Cortex of kidney (tissue), 1 donor: ENCODE results near the gene NCLN.
"Not testable (repeated sequence)": the region's sequence is repeated elsewhere in the genome, so short reads cannot be mapped to it uniquely, and the experiment has no call there.

Experiments
- DNase-seq: peaks from one replicate; lab custom pipeline; 2025; lab: John Stamatoyannopoulos, UW

Gene NCLN, protein sequence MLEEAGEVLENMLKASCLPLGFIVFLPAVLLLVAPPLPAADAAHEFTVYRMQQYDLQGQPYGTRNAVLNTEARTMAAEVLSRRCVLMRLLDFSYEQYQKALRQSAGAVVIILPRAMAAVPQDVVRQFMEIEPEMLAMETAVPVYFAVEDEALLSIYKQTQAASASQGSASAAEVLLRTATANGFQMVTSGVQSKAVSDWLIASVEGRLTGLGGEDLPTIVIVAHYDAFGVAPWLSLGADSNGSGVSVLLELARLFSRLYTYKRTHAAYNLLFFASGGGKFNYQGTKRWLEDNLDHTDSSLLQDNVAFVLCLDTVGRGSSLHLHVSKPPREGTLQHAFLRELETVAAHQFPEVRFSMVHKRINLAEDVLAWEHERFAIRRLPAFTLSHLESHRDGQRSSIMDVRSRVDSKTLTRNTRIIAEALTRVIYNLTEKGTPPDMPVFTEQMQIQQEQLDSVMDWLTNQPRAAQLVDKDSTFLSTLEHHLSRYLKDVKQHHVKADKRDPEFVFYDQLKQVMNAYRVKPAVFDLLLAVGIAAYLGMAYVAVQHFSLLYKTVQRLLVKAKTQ

GRCh38 chr19:3185461-3186159 lies at the start of gene NCLN:
TSS of gene NCLN (plus strand) at chr19:3185930. CDS start at chr19:3186031, 101 bp downstream.
- no peak for DNase-seq

DNA sequence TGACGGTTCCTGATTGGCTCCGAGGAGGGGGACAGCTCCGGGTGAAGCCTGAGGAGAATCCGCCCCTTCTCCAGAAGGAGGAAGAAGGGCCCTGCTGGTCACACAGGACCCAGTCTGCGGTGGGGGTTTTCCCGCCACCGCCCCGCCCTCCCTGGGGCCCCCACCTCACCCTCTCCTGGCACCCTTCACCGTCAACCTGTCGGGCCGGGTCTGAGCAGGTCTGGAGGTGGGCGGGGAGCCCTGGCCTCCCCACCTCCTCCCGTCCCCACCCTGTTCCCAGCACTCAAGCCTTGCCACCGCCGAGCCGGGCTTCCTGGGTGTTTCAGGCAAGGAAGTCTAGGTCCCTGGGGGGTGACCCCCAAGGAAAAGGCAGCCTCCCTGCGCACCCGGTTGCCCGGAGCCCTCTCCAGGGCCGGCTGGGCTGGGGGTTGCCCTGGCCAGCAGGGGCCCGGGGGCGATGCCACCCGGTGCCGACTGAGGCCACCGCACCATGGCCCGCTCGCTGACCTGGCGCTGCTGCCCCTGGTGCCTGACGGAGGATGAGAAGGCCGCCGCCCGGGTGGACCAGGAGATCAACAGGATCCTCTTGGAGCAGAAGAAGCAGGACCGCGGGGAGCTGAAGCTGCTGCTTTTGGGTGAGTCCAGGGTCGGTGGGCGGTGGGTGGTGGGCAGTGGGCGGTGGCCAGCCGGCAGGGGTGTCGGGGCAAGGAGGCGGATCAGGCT lies 49.6 kb upstream of the NCLN start, which contains the start of gene GNA15:
Gene GNA15, plus strand, starts transcription at position 73 of the 723 bp plus-strand sequence. Its CDS starts 418 bp downstream, at position 491.
- DNase-seq, result no peak

DNA sequence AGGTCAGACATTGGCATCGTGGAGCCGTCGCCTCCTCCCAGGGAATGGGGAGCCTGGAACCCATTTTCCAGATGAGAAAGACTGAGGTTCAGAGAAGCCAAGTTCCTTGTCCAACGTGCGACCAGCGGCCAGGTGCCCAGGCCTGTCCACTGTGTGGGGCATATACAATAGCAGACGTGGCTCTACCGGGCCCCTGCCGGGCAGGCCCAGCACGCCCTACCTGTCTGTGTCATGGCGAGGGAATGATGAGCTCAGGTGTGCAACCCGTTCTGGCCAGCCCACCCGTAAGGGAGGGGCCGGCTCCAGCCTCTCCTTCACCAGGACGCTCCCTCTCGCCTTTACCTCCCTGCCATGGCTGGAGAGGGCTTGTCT lies 49.1 kb upstream of the NCLN start:
- DNase-seq, result no peak

DNA sequence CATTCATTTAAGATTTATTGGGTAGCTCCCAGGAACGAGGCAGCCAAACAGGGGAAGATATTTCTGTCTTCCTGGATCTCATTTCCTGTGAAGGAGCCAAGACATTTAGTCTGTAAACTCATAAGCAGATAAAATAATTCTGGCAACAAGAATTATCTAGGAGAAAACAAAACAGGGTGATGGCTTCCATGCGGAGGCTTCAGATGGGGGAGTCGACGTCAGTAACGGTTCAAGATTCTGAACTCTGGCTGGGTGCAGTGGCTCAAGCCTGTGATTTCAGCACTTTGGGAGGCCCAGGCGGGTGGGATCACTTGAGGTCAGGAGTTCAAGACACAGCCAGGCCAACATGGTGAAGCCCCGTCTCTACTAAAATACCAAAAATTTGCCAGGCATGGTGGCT lies 48.6 kb upstream of the NCLN start:
- DNase-seq, result no peak

DNA sequence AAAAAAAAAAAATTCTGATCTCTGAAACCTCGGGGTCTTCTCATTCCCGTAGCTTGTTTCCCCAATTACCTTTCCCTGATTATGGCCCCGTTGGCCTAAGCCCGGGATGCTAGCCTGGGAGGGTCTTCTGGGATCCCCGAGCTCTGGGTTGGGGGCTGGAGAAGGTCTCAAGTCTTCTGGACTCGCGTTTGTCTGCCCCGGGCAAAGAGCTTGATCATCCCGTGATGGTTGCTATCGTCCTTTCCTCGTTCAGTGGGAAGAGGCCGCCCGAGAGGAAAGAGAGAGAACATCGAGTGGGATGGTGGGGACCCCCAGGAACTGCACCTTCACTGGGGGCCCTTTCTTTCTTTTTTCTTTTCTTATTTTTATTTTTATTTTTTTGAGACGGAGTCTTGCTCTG lies 47.5 kb upstream of the NCLN start:
- DNase-seq, result no peak

- no peak for DNase-seq
These were observed 45.1 kb upstream of the NCLN start for GRCh38 chr19:3140667-3141038.

DNA sequence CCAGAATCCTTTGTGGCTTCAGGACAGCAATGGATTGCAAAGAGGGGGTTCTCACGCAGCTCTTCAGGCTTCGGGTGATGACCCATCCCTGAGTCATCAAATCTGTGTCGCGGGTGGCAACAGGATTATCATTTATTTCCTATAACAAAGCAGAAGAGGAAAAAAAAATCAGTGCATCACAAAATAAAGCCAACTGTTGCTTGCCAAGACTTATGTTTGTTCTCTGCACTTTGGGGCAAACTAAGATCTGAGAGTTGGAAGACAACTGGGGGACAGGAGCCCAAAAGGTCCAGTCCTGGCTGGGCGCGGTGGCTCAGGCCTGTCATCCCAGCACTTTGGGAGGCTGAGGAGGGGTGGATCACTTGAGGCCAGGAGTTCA lies 43.4 kb upstream of the NCLN start:
- no peak for DNase-seq

DNA sequence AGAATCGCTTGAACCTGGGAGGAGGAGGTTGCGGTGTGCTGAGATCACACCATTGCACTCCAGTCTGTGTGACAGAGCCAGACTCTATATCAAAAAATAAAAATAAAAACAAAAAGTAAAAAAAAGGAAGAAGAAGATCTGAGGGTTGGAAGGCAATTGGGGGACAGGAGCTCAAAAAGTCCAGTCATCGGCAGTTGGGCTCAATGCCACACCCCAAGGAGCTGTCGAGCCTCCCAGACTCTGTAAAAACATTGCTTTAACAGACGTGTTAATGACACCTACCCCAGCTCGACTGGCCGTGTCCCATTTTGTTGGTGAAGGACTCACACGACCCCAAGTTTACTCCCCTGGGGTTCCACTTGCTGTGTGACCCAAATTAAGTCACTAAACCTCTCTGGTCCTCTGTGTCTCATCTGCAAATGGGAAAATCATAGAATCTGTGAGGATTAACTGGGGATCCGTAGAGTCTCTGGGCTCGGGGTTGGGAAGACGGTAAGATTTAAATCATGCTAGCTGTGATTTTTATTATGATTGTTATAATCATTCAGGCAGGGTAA lies 42.9 kb upstream of the NCLN start:
- no peak for DNase-seq

GRCh38 chr19:3145909-3146676 lies 39.6 kb upstream of the NCLN start:
- DNase-seq, result no peak

DNA sequence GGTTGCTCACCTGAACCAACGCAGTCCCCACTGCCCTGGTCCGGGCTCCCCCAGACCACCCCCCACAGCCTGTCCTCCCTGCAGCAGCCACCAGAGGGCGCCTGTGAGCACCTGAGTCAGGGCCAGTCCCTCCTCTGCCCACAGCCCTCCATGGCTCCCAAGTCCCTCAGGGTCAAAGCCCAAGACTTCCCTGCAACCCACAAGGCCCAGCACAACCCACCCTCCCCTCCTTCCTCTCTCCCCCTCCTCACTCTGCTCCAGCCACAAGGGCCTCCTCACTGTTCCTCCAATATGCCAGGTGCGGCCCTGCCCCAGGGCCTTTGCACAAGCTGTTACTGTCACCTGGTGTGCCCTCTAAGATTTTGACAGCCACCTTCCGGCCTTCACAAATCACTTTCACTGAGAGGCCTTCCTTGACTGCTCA lies 39.0 kb upstream of the NCLN start:
- no peak for DNase-seq

- DNase-seq, result no peak
These were observed 37.2 kb upstream of the NCLN start for GRCh38 chr19:3148503-3148902.

DNA sequence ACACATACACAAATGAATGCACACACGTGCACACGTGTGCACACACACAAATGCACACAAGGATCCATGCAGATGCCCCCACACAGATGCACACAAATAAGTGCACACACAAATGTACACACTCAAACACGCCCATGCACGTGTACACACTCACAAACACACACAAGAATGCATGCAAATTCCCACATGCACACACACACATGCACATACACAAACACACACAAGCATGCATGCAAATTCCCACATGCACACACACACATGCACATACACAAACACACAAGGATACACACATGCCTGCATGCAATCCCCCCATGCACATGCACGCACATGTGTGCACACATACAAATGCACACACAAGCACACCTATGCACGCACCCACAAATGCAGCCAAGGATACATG lies 36.6 kb upstream of the NCLN start:
- no peak for DNase-seq

DNA sequence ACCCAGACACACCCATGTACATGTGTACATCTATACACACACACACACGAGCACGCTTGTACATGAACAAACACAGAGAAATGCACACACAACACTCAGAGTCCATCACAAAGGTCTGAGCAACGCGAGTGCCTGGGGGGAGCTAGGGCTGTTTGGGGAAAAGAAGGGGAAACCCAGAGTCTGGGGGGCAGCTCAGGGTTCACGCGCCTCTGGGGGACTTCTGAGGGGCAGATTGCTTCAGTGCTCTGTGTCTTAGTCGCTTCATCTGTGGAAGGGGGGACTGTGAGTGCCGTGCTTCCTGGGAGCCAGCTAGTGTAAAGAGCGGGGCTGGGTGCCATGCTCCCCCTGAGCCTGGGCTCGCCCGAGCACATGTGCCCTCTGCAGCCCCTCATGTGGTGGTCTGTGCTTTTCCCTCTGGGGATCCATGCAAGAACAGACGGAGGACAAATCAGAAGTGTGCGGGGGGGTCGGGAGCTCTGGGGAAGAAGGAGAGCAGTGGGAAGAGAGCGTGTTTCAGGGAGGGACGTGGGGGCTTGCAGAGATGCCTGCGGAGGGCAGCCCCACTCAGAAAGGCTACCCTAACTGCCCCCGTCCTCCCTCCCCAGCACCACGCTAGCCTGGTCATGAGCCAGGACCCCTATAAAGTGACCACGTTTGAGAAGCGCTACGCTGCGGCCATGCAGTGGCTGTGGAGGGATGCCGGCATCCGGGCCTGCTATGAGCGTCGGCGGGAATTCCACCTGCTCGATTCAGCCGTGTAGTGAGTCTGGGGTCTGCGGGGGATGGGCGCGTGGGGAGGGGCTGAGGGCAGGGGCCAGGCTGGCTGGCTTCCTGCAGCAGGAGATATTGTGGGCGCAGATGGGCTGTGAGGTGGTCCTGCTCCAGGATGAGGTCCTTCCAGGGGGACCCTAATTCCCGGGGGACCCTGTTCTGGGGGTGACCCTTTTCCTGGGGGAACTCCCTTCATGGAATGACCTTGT lies 35.9 kb upstream of the NCLN start:
- no peak for DNase-seq

DNA sequence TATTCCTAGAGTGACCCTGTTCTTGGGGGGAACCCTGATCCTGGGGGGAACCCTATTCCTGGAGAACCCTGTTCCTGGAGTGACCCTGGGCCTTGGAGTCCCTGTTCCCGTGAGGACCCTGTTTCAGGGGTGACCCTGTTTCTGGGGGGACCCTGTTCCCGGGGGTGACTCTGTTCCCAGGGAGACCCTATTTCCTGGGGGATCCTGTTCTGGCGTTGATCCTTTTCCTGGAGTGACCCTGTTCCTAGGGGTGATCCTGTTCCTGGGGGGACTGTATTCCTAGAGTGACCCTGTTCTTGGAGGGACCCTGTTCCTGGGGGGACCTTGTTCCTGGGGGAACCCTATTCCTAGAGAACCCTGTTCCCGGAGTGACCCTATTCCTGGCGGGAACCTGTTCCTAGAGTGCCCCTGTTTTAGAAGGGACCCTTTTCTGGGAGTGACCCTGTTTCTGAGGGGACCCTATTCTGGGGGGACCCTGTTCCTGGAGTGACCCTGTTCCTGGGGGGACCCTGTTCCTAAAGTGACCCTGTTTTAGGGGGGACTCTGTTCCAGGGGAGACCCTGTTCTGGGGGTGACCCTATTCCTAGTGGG lies 34.9 kb upstream of the NCLN start:
- no peak for DNase-seq

GRCh38 chr19:3151563-3152418 lies 33.9 kb upstream of the NCLN start:
- no peak for DNase-seq

DNA sequence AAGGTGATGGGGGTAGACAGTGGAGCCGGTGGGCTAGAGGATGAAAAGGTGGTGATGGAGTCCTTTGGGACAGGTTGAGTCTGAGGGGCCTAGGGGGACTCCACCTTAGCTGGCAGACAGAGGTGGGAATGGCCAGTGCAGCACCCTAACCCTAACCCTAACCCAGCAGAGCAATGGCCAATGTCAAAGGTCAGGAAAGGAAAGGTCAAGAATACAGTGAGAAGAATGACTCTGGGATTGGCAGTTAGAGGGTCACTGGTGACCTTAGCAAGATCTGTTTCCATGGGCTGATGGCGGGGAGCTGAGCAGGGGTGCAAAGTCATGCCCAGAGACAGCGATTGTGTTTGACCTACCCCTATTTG lies 33.3 kb upstream of the NCLN start:
- DNase-seq, result no peak

GRCh38 chr19:3153286-3154230 lies 32.2 kb upstream of the NCLN start:
- DNase-seq, result no peak

- DNase-seq, result not testable (repeated sequence)
These were observed 31.3 kb upstream of the NCLN start for GRCh38 chr19:3154447-3154846.
